Measurements from ENCODE around the gene MPPE1.

Gene MPPE1

DNA sequence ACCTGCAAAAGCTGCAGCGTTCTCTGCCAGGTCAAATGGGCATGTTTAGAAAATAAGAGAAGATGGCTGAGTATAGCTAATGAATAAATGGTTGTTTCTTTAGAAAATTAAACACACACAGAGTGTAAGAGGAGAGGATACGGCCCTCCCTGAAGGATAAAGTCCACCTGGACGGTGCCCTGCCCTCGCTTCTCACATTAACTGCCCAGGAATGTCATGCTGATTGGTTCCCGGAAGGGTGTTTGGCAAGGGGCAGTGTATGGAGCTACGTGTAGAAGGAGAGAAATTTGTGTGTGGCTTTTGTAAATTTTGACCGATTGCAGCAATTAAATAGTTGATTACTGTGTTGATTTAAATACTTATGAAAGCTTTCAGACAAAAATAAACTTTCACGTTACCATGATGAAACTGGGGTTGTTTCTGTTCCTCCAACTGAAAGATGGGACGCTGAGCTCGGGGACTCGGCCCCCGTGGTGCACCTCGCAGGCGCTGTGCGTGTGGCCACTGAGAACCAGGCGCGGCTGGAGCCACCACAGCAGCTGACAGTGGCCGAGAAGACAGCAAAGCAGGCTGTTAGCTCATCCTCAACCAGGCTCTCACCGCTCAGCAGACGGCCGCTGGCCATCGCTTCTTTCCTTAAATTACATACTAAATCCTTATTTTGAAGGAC lies 22.7 kb downstream of the MPPE1 start:
- no peak for DNase-seq (ENCODE audit: low read depth in 2 of 2, low spot score in 1 of 2)

DNA sequence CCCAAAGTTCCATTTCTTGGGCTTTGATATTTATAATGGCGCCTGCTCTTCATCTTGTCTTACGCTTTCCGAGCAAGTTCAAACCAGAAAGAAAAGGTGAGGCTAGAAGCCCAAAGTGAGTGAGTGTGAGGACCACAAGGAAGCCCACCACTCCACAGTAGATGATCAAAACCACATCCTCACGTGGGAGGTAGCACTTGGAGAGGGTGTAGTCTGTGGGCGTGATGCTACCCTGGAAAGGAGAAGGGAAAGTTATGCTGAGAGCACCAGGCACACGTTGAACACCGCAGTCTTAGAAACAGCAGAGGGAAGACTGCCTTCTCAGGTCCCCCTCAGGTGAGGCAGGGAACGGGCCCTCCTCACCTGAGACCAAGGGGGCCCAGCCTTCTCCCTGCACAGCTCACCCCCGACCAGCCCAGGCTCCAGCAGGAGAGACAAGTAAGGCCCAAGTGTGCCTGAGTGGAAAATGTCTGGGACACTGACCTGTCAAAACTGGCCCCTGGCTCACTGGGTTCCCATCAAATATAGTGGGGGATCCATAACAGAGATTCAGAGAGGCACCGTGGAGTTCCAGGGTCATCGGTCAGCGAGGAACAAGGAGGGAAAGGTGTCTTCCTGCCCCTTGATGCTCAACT lies 23.6 kb downstream of the MPPE1 start:
- no peak for DNase-seq (ENCODE audit: low read depth in 2 of 2, low spot score in 1 of 2)

DNA sequence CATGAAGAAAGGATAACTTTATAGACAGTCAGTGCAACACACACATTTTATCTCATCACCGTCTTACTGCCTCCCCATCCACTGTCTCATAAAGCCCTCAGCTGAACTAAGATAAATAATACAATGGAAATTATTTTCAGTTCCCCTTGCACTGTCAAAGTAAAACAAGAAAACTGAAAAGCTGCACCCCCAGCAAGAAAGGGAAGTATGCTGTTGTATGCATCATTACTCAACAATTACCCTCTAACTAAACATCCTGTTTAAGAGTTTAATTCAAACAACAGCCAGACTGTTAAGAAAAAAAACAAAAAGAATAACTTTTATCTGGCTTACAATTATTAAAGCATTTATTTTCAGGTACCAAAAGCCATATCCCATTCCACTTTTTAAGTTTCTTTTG lies 25.0 kb downstream of the MPPE1 start:
- no peak for DNase-seq (ENCODE audit: low read depth in 2 of 2, low spot score in 1 of 2)

DNA sequence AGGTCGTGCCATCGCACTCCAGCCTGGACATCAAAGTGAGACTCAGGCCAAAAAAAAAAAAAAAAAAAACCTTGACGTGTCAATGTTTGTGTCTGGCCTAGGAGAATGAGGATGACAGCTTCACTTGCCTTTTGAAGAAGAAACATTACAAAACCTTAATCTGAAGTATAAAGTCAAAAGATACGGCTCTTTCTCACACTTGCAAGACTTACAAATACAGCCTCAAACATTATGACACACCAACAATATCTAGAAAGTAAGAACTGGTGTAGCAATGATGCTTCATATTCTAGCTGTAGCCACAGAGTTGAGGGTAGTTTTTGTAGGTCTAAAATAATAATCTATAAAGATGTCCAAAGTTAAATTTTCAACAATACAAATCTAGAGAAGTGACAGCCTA lies 25.5 kb downstream of the MPPE1 start:
- no peak for DNase-seq (ENCODE audit: low read depth in 2 of 2, low spot score in 1 of 2)

DNA sequence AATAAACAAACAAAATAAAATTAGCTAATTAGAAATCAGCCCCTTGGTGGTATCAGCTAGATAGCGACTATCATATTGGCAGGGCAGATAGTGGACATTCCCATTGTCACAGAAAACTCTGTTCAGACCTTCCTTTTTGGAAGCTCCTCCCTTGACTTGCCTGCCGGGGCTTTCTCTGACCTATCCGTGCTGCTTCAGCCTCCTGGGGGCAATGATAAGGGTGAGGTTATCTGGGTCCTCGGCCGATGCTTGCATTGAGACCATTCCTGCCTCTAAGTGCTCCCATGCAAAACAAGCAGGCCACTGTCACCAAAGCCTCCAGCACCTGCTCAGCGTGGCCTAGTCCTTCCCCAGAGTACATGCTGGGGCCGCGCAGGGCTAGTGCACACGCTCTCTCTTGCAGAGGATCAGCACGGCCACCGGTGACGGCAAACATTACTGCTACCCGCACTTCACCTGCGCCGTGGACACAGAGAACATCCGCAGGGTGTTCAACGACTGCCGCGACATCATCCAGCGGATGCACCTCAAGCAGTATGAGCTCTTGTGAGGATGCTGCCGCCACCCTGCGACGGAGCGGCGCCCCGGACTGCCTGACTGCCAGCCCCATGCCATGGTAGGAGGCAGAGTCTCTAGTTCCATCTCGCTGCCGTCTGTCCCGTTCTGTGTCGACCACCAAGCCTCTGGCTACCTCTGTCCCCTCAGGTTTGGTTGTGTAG lies 27.4 kb downstream of the MPPE1 start:
- DNase-seq (ENCODE audit: low read depth in 2 of 2, low spot score in 1 of 2) = no peak

DNA sequence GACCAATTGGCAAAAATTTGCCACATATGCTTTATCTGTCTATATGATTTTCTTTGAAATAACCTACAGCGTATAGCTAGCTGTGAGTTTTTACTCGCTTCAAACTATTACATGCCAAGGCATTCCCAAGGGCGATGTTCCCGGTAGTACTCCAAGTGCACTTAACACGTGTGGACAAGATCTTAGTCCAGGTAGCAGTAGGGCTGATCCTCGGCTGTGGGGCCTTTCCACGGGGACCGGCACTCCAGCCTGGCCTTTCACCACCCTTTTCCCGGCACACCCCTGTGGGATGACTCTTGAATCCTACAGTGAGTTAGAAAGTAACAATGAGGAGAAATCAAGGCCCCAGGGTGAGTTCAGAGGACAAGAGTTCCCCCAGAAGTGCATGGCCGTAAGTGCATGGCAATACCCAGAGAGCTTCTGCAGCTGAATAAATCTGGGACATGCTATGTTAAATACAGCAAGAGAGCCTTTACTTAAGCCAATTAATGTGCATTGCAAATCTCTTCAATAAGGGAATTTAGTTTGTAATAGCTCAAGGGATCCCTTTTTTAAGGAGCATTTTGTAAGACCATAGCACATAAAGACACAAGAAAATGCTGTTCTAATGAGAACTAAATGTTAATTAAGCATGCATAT lies 30.5 kb downstream of the MPPE1 start:
- no peak for DNase-seq (ENCODE audit: low read depth in 2 of 2, low spot score in 1 of 2)

DNA sequence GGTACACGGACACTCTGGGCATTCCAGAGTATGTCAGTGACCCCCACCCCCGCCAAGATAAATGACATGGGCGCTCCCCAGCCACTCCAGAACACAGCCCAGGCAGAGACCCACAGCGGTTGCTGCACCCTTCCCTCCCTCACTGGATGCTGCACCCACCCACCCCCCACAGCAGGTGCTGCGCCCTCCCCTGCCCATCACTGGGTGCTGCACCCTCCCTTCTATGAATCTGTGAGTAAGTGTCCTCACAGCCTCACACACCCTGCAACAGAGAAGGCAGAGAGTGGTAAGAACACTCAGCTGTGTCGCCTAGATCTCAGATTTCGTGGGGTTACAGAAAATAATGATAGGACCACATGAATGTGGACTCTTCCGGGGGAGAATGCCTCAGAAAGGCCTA lies 33.4 kb downstream of the MPPE1 start:
- DNase-seq (ENCODE audit: low read depth in 2 of 2, low spot score in 1 of 2) = no peak

DNA sequence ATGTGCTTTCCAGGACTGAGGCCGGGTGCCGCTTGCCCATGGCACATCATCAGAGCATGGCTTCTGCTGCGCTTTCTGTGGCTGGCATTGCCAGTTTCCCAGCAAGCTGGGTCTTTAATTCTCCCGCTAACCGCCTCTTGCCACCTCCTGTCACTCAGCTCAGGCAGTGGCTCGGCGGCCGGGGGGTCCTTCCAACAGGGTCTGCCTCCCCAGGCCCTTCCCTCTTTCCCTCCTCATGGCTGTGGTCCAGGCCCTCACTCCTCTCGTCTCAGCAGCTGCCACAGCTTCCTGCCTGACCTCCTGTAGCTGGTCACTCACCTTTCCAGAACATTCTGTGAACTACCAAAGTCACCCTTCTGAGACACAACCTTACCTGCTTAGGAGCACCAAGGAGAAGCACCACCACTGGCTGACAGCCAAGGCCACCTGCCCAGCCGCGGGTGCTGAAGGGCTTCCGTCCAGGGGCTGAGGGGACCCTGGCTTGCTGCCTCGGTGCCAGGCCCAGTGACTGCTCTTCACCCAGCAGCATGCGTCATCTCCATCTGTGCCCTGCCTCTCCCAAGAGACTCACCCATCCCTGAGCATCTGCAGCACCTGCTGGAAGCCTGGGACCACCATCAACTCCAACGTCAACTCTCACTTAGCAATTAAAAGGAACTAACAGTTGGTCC lies 34.3 kb downstream of the MPPE1 start:
- no peak for DNase-seq (ENCODE audit: low read depth in 2 of 2, low spot score in 1 of 2)

DNA sequence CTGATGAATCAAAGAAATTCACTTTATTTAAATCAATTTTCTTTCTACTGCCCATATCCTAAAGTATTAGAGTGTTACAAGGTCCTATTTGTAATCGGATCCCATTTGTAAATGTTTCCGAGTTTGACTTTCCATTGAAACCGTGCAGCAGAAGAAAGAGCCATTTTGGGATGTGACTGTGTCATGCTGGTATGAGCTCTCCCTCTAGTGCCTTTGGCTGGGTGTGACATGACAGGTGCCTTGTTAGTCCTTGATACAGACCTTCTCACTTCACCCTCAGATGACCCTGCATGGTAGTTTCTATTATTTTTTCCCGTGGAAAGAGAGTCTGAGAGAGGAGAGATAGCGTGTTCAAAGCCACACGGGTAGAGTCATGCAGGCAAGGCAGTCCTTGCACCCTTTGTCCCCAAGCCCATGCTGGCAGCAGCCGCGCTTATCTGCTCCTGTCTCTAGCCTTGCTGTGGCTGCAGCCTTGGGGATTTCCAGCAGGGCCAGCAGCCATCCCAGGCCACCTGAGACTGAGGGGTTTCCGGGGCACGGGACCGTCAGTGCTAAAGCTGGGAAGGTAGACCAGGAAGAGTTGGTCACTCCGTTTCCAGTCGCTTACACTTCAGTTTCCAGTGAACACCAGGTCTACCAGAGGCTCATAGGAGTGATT lies 35.5 kb downstream of the MPPE1 start:
- DNase-seq (ENCODE audit: low read depth in 2 of 2, low spot score in 1 of 2) = no peak

DNA sequence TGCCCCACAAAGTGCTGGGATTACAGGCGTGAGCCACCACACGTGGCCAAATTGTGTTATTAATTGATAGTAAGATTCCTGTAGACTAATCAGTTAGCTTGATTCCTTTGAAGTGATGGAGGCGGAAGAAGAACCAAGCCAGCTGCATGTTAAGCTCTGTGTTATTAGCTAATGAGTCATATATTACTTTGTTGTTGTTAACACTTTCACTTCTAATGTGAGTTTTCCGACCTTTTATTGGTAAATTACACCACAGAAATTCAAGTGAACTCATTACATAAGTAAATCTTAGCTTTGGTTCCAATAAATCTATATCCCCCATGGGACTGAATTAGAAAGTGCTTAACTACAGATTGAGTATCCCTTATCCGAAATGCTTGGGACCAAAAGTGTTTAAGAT lies 36.6 kb downstream of the MPPE1 start:
- DNase-seq (ENCODE audit: low read depth in 2 of 2, low spot score in 1 of 2) = no peak

DNA sequence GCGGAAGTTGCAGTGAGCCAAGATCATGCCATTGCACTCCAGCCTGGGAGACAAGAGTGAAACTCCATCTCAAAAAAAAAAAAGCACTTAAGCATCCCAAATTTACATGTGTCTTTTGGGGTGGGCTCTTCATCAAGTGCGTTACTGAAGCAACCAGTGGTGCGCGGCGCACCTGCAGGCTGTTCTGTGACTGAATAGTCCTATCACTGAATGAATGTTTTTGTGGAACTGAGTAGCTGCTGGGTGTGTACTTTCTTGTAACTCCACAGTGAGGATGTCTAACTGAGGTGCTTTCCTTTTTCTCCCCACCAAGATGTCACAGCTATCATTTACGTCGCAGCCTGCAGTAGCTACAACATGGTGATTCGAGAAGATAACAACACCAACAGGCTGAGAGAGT lies 39.9 kb downstream of the MPPE1 start:
- no peak for DNase-seq (ENCODE audit: low read depth in 2 of 2, low spot score in 1 of 2)

DNA sequence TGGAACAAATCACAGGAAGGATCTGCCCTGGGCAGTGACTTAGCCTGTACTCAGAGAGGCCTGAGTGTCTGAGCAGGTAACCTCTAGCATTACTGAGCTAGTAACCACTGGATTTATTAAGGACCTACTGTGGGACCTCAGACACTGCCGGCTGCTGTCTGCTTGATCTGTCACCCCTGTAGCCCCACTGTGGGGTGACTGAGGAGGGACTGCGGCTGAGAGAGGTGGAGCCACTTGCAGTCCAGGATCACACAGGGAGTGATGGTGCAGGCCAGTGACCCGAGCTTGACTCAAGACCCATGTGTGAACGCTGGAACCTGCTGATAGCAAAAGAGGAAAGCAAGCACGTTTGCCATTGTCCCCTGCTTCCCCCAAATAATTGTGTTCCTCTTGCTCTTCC lies 41.4 kb downstream of the MPPE1 start:
- DNase-seq (ENCODE audit: low read depth in 2 of 2, low spot score in 1 of 2) = no peak

DNA sequence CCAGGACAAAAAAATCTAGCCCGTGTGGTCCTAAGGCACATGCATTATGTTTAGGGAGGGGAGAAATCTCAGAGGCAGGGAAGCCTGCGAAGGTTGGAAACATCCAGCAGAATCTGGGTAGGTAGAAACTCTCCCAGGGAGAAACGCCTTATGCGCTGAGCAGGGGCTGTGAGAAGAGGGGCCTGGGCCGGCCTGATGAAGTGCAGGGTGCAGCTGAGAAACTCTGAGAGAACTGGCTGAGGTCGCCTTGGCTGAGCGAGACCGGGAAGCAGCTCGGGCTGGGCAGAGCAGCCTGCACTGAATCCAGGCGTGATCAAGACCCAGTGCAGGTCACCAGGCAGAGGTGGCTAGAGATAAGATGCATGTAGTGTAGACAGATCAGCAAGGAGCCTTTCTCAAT lies 41.8 kb downstream of the MPPE1 start:
- DNase-seq (ENCODE audit: low read depth in 2 of 2, low spot score in 1 of 2) = no peak

DNA sequence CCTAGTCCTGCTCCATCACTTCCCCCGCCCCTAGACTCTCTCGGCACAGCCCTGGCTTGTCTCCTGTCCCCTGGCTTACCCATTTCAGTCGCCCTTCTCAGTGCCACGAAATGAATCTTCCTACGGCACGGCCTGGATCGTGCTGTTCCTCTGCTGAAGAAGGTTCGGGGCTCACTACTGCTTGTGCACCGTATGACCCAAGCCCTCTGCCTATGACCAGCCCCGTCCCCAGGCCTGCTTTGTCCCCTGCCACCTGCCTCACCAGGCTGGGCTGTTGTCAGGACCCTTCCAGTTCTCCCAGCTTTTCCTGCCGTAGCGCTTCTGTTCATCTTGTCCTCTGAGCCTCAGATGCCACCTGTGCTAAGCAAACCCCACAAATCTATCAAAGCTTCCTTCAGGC lies 43.0 kb downstream of the MPPE1 start:
- no peak for DNase-seq (ENCODE audit: low read depth in 2 of 2, low spot score in 1 of 2)

DNA sequence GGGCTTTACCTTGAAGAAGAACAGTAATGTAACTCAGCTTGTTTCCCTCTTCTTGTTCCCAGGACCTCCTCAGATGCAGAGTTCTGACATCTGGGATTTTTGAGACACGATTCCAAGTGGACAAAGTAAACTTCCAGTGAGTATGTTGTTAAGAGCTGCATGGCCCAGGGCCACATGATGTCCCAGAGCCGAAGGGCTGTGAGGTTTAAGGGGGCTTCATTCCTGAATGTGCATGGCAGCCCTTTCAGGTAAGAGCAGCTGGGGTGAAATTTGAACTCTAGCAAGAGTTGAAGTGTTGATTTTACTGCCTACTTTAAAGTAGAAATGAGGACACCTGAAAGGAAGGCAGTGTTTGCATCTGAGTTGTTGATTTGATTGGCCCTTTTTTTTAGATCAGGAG lies 43.6 kb downstream of the MPPE1 start:
- no peak for DNase-seq (ENCODE audit: low read depth in 2 of 2, low spot score in 1 of 2)

DNA sequence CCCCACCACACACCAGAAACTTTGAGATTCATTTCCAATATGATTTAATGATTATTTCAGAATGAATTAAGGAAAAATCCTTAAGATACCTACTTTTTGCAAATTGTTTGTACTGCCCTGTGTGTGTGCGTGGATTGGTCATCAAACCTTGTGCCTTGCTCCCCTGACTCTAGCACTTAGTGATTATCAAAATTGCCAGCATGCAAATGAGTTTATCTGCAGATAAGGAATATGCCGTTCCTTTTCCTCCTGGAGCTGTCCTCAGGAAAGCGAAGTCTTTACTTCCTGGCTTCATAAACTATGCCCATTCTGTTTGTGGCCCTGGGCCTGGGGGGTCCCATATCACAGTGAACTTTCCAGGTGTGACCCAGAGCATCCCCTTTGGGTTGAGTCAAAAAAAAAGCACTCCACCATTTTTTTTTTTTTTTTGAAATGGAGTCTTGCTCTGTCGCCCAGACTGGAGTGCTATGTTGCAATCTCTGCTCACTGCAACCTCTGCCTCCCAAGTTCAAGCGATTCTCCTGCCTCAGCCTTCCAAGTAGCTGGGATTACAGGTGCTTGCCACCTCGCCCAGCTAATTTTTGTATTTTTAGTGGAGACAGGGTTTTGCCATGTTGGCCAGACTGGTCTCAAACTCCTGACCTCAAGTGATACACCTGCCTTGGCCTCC lies 45.5 kb downstream of the MPPE1 start:
- no peak for DNase-seq (ENCODE audit: low read depth in 2 of 2, low spot score in 1 of 2)

DNA sequence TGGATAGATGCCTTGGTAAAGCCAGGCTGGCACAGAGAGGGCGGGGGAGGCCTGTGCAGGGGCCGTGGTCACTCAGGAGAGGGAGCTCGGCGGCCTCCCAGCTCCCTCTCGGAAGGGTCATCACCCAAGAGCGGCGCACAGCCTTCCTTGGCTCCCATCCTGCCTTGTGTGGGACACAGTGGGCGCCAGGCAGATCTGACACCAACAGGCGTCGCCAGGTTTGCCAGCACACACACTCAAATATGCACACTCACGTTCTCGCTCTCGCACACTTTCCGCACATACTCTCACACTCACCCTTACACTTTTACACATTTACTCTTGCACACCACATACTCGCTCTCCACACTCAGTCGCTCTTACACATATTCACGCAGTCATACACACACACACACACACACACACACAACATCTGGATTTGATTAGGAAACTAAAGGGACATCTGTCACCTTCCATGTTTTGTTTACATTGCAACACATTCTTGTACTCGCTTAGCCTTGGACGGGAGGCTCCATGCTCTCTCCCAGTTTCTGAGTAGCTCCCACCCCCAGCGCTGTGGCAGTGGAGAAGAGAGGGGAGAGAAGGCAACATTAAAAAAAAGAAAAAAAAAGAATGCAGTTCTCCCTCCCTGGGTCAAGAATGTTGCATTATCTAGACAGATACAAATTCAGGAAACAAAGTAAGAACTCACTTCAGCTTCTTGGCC lies 46.4 kb downstream of the MPPE1 start:
- DNase-seq (ENCODE audit: low read depth in 2 of 2, low spot score in 1 of 2) = no peak

DNA sequence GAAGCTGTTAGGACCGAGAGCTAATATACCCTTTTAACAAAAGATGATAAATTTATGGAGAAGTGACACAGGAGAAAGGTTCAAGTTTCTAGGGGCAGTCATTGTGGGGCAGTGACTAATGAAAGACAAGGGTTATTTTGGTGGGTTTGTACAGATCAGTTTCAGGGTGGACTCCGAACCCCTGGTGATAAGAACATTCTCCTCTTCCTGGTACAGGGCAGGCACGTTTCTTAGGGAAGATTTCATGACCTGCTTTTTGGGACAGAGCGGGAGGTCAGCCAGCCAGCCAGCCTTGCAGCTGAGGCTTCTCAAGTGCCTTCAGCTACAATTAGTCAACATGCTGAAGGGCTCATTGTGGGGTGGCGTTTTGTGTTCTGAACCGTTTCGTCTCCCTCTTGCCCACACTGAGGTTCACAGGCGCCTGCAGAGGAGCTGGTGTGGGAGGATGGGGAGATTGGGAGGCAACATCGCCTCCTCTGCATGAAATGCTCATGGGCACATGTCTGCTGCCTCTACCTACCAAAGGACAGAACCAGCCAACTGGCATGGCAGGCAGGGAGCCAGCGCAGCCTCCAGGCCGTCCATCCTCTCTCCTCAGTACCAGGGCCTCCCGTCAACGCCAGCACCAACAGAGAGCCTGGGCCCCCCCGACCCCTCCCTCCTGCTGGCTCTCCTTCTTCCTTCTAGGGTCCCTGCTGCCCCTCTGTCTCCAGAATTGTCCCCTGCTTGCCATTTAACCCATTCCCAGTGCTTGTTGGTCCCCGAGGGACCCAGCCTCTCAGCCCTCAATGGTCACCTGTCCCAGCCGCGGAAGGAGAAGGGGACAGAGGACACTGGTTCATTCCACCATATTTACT lies 47.3 kb downstream of the MPPE1 start:
- no peak for DNase-seq (ENCODE audit: low read depth in 2 of 2, low spot score in 1 of 2)

DNA sequence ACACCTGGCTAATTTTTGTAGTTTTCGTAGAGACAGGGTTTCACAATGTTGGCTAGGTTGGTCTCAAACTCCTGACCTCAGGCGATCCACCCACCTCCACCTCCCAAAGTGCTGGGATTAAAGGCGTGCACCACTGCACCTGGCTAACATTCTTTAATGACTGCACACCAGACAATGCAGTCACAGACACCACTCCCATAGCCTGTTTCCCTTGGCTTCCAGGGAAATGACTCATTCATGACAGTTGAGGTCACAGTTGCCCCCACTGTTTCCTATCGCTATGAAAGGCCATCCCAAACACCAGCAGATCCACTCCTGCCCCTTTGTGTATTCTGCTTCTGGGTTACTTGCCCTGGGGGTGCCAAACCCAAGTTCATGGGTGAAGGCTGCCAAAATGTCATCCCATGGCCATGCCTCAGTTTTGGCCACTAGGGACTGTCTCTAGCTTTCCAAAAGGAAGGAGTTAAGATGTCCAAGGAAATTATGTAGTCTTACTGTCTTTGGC lies 48.2 kb downstream of the MPPE1 start:
- DNase-seq (ENCODE audit: low read depth in 2 of 2, low spot score in 1 of 2) = no peak

Measured in stimulated activated CD8-positive, alpha-beta memory T cell treated with anti-CD3 and anti-CD28 coated beads, Interleukin-4, amount 100 ng/mL, for 1 hour (primary cell).